Endothelial cell of umbilical vein (primary cell): ENCODE data around the gene ADGRD1. TPM values are rescaled to one million over a fixed set of nuclear protein-coding genes. Genes with fewer than 3 reads are reported as not detected.

Experiments
- BruUV-seq: library from RNA; stranded (reverse); fragments of 400-500 nt; replicated peaks from 2 replicates; lab custom pipeline; 2021; lab: Mats Ljungman, UMichigan
- CTCF ChIA-PET: fragments of 300-600, 350-600 bp; sonication (Branson Sonifier 250); formaldehyde crosslinking; loops from one replicate; lab custom pipeline; 2021; ENCODE audit warnings: antibody characterized with exemption, inconsistent platforms; lab: Charles Lee
- POLR2A ChIA-PET: fragments of 300-600, 350-600 bp; sonication (Branson Sonifier 250); formaldehyde crosslinking; loops from one replicate; lab custom pipeline; 2021; ENCODE audit warnings: antibody characterized with exemption, inconsistent platforms; lab: Charles Lee
- DNase-seq: peaks from one replicate; pipeline ENCODE4 v3.0.0-alpha.2; 2011; ENCODE audit warnings: low read depth, low spot score
- FAIRE-seq: peaks from 2 replicates; lab custom pipeline; 2011; peaks lifted over from hg19 to GRCh38; lab: Jason Lieb, UNC
- H2AFZ ChIP-seq: 2 replicates; pipeline ENCODE4 v1.6.0; 2012; ENCODE audit warnings: low read depth, low read length, control low read depth, inconsistent platforms
- H3K27ac ChIP-seq: 2 replicates; pipeline ENCODE4 v1.5.1; 2011; ENCODE audit warnings: low read depth, mild to moderate bottlenecking, control low read depth, low read length, moderate library complexity; ENCODE audit not compliant: insufficient read depth
- H3K27me3 ChIP-seq, 2 experiments: 2 replicates each; pipeline versions ENCODE4 v1.6.0 to v1.6.1; 2011; ENCODE audit warnings: low read length in 2 of 2, mixed read lengths in 1 of 2; ENCODE audit not compliant: control insufficient read depth in 2 of 2, insufficient read depth in 2 of 2
- H3K36me3 ChIP-seq, 2 experiments: 2 replicates in 1 of 2; 3 replicates in 1 of 2; pipeline ENCODE4 v1.5.1; 2011; ENCODE audit warnings: low read length in 2 of 2, mild to moderate bottlenecking in 1 of 2, moderate library complexity in 1 of 2; ENCODE audit not compliant: control insufficient read depth in 2 of 2, insufficient read depth in 2 of 2; ENCODE audit errors: extremely low read depth in 1 of 2
- H3K4me1 ChIP-seq: 3 replicates; pipeline ENCODE4 v1.5.1; 2011; ENCODE audit warnings: mild to moderate bottlenecking, low read length; ENCODE audit not compliant: control insufficient read depth, insufficient read depth; ENCODE audit errors: extremely low read depth
- H3K4me2 ChIP-seq: 2 replicates; pipeline ENCODE4 v1.6.1; 2011; ENCODE audit warnings: low read length, control low read depth, mixed read lengths; ENCODE audit not compliant: insufficient read depth
- H3K4me3 ChIP-seq, 3 experiments: fragments of 200-600 bp in 1 of 3; sonication (generic), shearing (Covaris generic) in 1 of 3; replicated peaks in 1 of 3; 2 replicates each; pipeline ENCODE4 v1.5.1; 2011 to 2016; ENCODE audit warnings: control low read depth in 3 of 3, low read length in 3 of 3, mild to moderate bottlenecking in 2 of 3, inconsistent platforms in 1 of 3, low read depth in 1 of 3, moderate library complexity in 1 of 3; ENCODE audit not compliant: insufficient read depth in 1 of 3
- H3K79me2 ChIP-seq: 2 replicates; pipeline ENCODE4 v1.6.0; 2012; ENCODE audit warnings: low read length, inconsistent platforms; ENCODE audit not compliant: control insufficient read depth, insufficient read depth
- H3K9ac ChIP-seq: replicated peaks from 2 replicates; pipeline ENCODE3; 2011; ENCODE audit warnings: low read length, control low read depth; ENCODE audit not compliant: insufficient read depth; ENCODE audit errors: extremely low read depth
- H3K9me1 ChIP-seq: replicated peaks from 3 replicates; pipeline ENCODE4 v1.6.0; 2011; ENCODE audit warnings: mild to moderate bottlenecking, low read length; ENCODE audit not compliant: control insufficient read depth, insufficient read depth; ENCODE audit errors: extremely low read depth
- H3K9me3 ChIP-seq: replicated peaks from 2 replicates; pipeline ENCODE4 v1.5.1; 2012; ENCODE audit warnings: low read length, inconsistent platforms; ENCODE audit not compliant: control insufficient read depth, insufficient read depth
- H4K20me1 ChIP-seq: replicated peaks from 2 replicates; pipeline ENCODE3; 2011; ENCODE audit warnings: mild to moderate bottlenecking, low read length; ENCODE audit not compliant: control insufficient read depth, insufficient read depth; ENCODE audit errors: extremely low read depth
- CTCF ChIP-seq, 2 donors: IDR thresholded peaks; 1 replicate in 1 of 2; 2 replicates in 1 of 2; pipeline ENCODE4 v1.5.1; 2011; ENCODE audit warnings: low read length in 2 of 2, mild to moderate bottlenecking in 2 of 2, moderate library complexity in 2 of 2, control low read depth in 1 of 2, inconsistent platforms in 1 of 2, low read depth in 1 of 2; ENCODE audit not compliant: insufficient read depth in 1 of 2; ENCODE audit errors: extremely low read depth in 1 of 2
- EZH2 ChIP-seq: IDR thresholded peaks from 2 replicates; pipeline ENCODE4 v1.6.1; 2012; ENCODE audit warnings: borderline replicate concordance, low read depth, mild to moderate bottlenecking, moderate library complexity, low read length, inconsistent platforms; ENCODE audit not compliant: severe bottlenecking
- FOS ChIP-seq: IDR thresholded peaks from 2 replicates; pipeline ENCODE4 v1.6.1; 2011; ENCODE audit warnings: mild to moderate bottlenecking, low read length, moderate library complexity, borderline replicate concordance; ENCODE audit not compliant: insufficient read depth
- GATA2 ChIP-seq: IDR thresholded peaks from 2 replicates; pipeline ENCODE4 v1.7.0; 2011; ENCODE audit warnings: low read depth, mild to moderate bottlenecking, moderate library complexity, mixed read lengths, low read length; ENCODE audit not compliant: insufficient read length, insufficient read depth
- JUN ChIP-seq: IDR thresholded peaks from 2 replicates; pipeline ENCODE4 v1.6.1; 2011; ENCODE audit warnings: borderline replicate concordance, low read depth; ENCODE audit not compliant: insufficient read length, insufficient read depth
- MAX ChIP-seq: IDR thresholded peaks from 2 replicates; pipeline ENCODE4 v1.6.1; 2011; ENCODE audit not compliant: insufficient read depth, insufficient read length
- MYC ChIP-seq: IDR thresholded peaks from one replicate; pipeline ENCODE4 v1.6.1; 2011; ENCODE audit warnings: mild to moderate bottlenecking, low read depth, low read length
- POLR2A ChIP-seq: IDR thresholded peaks from 2 replicates; pipeline ENCODE4 v1.6.1; 2012; ENCODE audit warnings: low read depth, mild to moderate bottlenecking, control low read depth, low read length
- POLR2AphosphoS5 ChIP-seq: IDR thresholded peaks from 2 replicates; pipeline ENCODE4 v1.6.1; 2012; ENCODE audit warnings: low read depth, mild to moderate bottlenecking, control low read depth, low read length, moderate library complexity; ENCODE audit not compliant: insufficient read depth
- dilution Hi-C: fragments of 300-500 bp; cut with MboI; formaldehyde crosslinking; loops from one replicate; pipeline ENCODE4 v1.15.0; 2019; ENCODE audit warnings: low sequenced_read_pairs; ENCODE audit not compliant: extremely low pct_ligation_motif_present
- intact Hi-C: fragments of 100-400 bp; cut with micrococcal nuclease; formaldehyde crosslinking; loops from one replicate; pipeline ENCODE4 v1.10.0; 2022
- polyA plus RNA-seq, 4 experiments: library from polyadenylated mRNA; depleted of rRNA in 3 of 4; stranded (reverse) in 3 of 4; unstranded in 1 of 4; fragments of >200 nt; gene quantifications; 2 replicates each; pipeline versions ENCODE4 v1.2.1 to v1.2.3, GENCODE V29; 2011 to 2012; ENCODE audit warnings: missing spikeins in 1 of 4
- total RNA-seq: library from RNA; stranded (reverse); gene quantifications from 2 replicates; pipeline ENCODE4 v1.2.3, GENCODE V29; 2021

ADGRD1 gene
- total and polyA plus RNA-seq, 2 donors (not counting 3 experiments of a cell fraction or from before 2014, with no cell fraction given) = 0.07 TPM; not detected in 1

GRCh38 chr12:130981911-130982310 lies 28.2 kb downstream of the ADGRD1 start:
- intact Hi-C loops = no loop called here
- Histone ChIP-seq H3K4me3 (no peak overlapping the region), H3K27me3 (no peaks in the 10 kb centered on the region), H4K20me1 (no peaks in the 10 kb centered on the region), H3K9me3 (no peaks in the 10 kb centered on the region), H2AFZ (no peak overlapping the region), H3K4me2 (no peak overlapping the region), H3K79me2 (no peaks in the 10 kb centered on the region), H3K9me1 (no peaks in the 10 kb centered on the region), H3K4me1 (no peaks in the 10 kb centered on the region), H3K9ac (no peak overlapping the region), H3K36me3 (no peaks in the 10 kb centered on the region), H3K27ac (no peak overlapping the region)
- DNase-seq = no peak
- CTCF ChIA-PET = no interaction called here
- POLR2A ChIA-PET = no interaction called here
- dilution Hi-C loops = no loop called here
- no peak for FAIRE-seq
- BruUV-seq = no TSS peak
- no peak for TF ChIP-seq MAX
- TF ChIP-seq FOS = no peak
- TF ChIP-seq POLR2A = no peak
- TF ChIP-seq GATA2 = no peak
- no peak for TF ChIP-seq CTCF (IDR thresholded peaks at IDR 0.05; ENCODE audit: extremely low read depth in 1 of 2, insufficient read depth in 1 of 2, low read depth in 1 of 2, low read length in 2 of 2)
- TF ChIP-seq POLR2AphosphoS5 = no peak
- TF ChIP-seq MYC = no peak
- TF ChIP-seq EZH2 = no peak
- no peak for TF ChIP-seq JUN
